Hepatocyte (in vitro differentiated cells): Measurements from ENCODE around the gene DPCD. TPM values are rescaled to one million over a fixed set of nuclear protein-coding genes. Genes with fewer than 3 reads are reported as not detected.

Source experiments
- DNase-seq: peaks from one replicate; pipeline ENCODE4 v3.0.0-alpha.2; 2016; ENCODE audit warnings: low spot score
- H2AFZ ChIP-seq: fragments of 200-600 bp; sonication (generic); 2 replicates; pipeline ENCODE4 v1.6.0; 2016; ENCODE audit warnings: antibody characterized with exemption, mild to moderate bottlenecking
- H3K27ac ChIP-seq: fragments of 200-600 bp; sonication (generic); 2 replicates; pipeline ENCODE4 v1.5.1; 2016; ENCODE audit warnings: mild to moderate bottlenecking
- H3K27me3 ChIP-seq: fragments of 200-600 bp; sonication (generic); 2 replicates; pipeline ENCODE4 v1.6.1; 2016
- H3K36me3 ChIP-seq: fragments of 200-600 bp; sonication (generic); replicated peaks from 2 replicates; pipeline ENCODE4 v1.5.1; 2016; ENCODE audit warnings: low read depth; ENCODE audit not compliant: insufficient read depth
- H3K4me1 ChIP-seq: fragments of 200-600 bp; sonication (generic); 2 replicates; pipeline ENCODE4 v1.5.1; 2016; ENCODE audit warnings: mild to moderate bottlenecking, moderate library complexity; ENCODE audit not compliant: insufficient read depth
- H3K4me2 ChIP-seq: fragments of 200-600 bp; sonication (generic); 2 replicates; pipeline ENCODE4 v1.6.0; 2016
- H3K4me3 ChIP-seq: fragments of 200-600 bp; sonication (generic); 2 replicates; pipeline ENCODE4 v1.5.1; 2016; ENCODE audit warnings: mild to moderate bottlenecking
- H3K79me2 ChIP-seq: fragments of 200-600 bp; sonication (generic); 2 replicates; pipeline ENCODE4 v1.6.0; 2017; ENCODE audit warnings: mild to moderate bottlenecking
- H3K9me2 ChIP-seq: fragments of 200-600 bp; sonication (generic); replicated peaks from 2 replicates; pipeline ENCODE4 v1.6.0; 2017; ENCODE audit warnings: mild to moderate bottlenecking; ENCODE audit not compliant: insufficient read depth
- H3K9me3 ChIP-seq: fragments of 200-600 bp; sonication (generic); 2 replicates; pipeline ENCODE4 v1.5.1; 2016; ENCODE audit warnings: low read depth, mild to moderate bottlenecking
- H4K20me1 ChIP-seq: fragments of 200-600 bp; sonication (generic); 2 replicates; pipeline ENCODE4 v1.6.0; 2016; ENCODE audit warnings: mild to moderate bottlenecking; ENCODE audit not compliant: insufficient read depth, poor library complexity, severe bottlenecking
- EZH2 ChIP-seq: fragments of 200-600 bp; sonication (generic); IDR thresholded peaks from 2 replicates; pipeline ENCODE4 v1.6.1; 2016; ENCODE audit warnings: antibody characterized with exemption, mild to moderate bottlenecking, borderline replicate concordance
- EZH2phosphoT487 ChIP-seq: fragments of 200-600 bp; sonication (generic); IDR thresholded peaks from one replicate; pipeline ENCODE4 v1.6.1; 2018; ENCODE audit warnings: antibody characterized with exemption, mild to moderate bottlenecking, low read depth, moderate library complexity; ENCODE audit not compliant: unreplicated experiment, severe bottlenecking
- WGBS: methylation state at CpG from one replicate; pipeline ENCODE4 v1.1.6; 2016; ENCODE audit warnings: low lambda C conversion rate; ENCODE audit errors: missing lambda C conversion rate; 5-methylcytosine and 5-hydroxymethylcytosine counted together
- polyA plus RNA-seq: library from polyadenylated mRNA; unstranded; fragments of >200 nt; fragmentation: Nextera tagmentation; extraction: Ambion mirVana; gene quantifications from 2 replicates; pipeline ENCODE4 v1.2.1, GENCODE V29; 2016
- total RNA-seq: library from RNA; depleted of rRNA; stranded (reverse); fragments of >200 nt; gene quantifications from 2 replicates; pipeline ENCODE4 v1.2.3, GENCODE V29; 2014
- TF ChIP-seq, protein P1 (sequence below): fragments of 200-600 bp; sonication (generic); IDR thresholded peaks from 2 replicates; pipeline ENCODE4 v1.5.1; 2016; ENCODE audit warnings: antibody characterized with exemption, mild to moderate bottlenecking; ENCODE audit not compliant: poor library complexity

DPCD gene
- total and polyA plus RNA-seq, 2 experiments from 2014 or later: 24.8 to 26.5 TPM

DNA sequence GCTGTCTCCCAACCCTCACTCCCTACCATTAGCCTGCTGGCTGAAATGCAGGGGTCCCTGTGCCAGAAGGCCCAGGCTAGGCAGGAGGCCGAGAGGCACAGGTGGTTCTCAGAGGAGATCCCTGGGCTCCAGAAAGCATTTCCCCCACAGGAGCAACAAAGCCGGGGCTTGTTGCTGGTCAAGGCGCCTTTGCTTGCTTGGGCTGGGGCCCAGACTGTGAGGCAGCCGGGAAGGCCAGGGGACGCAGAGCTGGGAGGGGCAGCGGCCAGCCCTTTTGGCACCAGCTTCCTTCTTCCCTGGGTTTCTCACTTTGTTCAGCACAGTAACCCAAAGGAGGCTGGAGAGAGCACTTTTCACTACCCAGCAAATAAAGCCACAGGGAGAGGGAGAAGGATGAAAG is 58.2 kb downstream of the DPCD start:
- no peaks in the 10 kb centered on the region for H3K9me2 ChIP-seq
- no peak for DNase-seq
- 97% methylated on average over 6 of the region's 6 CpGs for WGBS
- no peaks in the 10 kb centered on the region for H3K4me1 ChIP-seq
- H3K4me2 ChIP-seq: no peak overlapping the region
- H4K20me1 ChIP-seq: no peaks in the 10 kb centered on the region
- no peaks in the 10 kb centered on the region for H3K9me3 ChIP-seq
- no peaks in the 10 kb centered on the region for H3K27me3 ChIP-seq
- H3K79me2 ChIP-seq: no peaks in the 10 kb centered on the region
- H2AFZ ChIP-seq: no peak overlapping the region
- no peaks in the 10 kb centered on the region for H3K36me3 ChIP-seq
- H3K27ac ChIP-seq: no peak overlapping the region
- TF ChIP-seq EZH2 (no peak), EZH2phosphoT487 (no peak)
- TF ChIP-seq, protein P1, sequence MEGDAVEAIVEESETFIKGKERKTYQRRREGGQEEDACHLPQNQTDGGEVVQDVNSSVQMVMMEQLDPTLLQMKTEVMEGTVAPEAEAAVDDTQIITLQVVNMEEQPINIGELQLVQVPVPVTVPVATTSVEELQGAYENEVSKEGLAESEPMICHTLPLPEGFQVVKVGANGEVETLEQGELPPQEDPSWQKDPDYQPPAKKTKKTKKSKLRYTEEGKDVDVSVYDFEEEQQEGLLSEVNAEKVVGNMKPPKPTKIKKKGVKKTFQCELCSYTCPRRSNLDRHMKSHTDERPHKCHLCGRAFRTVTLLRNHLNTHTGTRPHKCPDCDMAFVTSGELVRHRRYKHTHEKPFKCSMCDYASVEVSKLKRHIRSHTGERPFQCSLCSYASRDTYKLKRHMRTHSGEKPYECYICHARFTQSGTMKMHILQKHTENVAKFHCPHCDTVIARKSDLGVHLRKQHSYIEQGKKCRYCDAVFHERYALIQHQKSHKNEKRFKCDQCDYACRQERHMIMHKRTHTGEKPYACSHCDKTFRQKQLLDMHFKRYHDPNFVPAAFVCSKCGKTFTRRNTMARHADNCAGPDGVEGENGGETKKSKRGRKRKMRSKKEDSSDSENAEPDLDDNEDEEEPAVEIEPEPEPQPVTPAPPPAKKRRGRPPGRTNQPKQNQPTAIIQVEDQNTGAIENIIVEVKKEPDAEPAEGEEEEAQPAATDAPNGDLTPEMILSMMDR: no peak
- no peak overlapping the region for H3K4me3 ChIP-seq

DNA sequence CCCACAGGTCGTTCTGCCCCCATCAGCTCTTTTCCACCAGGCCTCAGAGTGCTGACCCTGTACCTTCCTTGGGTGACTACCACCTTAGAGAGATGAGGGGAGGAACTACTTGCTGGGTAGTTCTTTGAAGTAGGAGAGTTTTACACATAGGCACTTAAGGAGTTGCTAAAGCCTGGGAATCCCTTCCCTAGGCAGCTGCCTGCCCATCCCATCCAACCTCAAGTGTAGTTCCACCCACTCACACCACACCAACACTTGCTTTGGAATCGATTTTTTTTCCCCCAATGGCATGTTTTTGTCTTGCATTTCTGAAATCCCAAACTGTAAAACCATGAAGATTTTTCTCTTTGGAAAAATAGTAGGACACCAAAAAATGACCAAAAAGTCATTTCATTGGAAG is 59.1 kb downstream of the DPCD start:
- 96% methylated on average over 2 of the region's 2 CpGs for WGBS
- Histone ChIP-seq H3K27ac (no peak overlapping the region), H4K20me1 (no peaks in the 10 kb centered on the region), H3K4me2 (no peak overlapping the region), H3K9me2 (no peaks in the 10 kb centered on the region), H3K27me3 (no peaks in the 10 kb centered on the region), H3K9me3 (no peaks in the 10 kb centered on the region), H3K79me2 (no peaks in the 10 kb centered on the region), H3K4me1 (no peaks in the 10 kb centered on the region), H3K36me3 (no peaks in the 10 kb centered on the region), H3K4me3 (no peak overlapping the region), H2AFZ (no peak overlapping the region)
- no peak for DNase-seq
- TF ChIP-seq, protein P1: no peak
- TF ChIP-seq EZH2phosphoT487 (no peak), EZH2 (no peak)

DNA sequence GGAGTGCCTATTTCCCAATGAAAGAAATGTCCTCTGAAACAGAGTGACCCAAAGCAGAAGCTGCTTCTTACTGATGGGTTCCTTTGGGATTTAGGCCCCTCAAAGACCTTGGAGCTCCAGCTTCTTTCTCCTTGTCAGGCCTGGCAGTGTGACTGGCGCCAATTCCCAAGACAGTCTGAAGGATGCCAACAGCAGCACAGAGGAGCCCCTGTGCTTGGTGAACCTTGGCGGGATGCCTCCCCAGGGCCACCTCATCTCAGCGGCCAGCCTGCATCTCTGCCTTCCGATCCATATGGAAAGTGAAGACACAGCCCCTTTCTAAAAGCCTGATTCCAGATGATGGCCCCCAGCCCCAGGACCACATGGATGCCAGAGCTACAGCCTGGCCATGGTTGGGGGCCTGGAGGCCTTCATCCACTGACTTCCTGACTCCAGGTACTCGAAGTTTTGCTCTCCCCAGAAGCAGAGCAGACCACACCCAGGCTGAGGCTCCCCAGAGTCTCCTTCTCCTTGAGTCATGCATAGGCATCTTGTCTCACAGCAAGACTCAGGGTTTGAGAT is 61.5 kb downstream of the DPCD start:
- TF ChIP-seq EZH2: no peak
- TF ChIP-seq, protein P1: no peak
- no peak for TF ChIP-seq EZH2phosphoT487
- Histone ChIP-seq H3K4me1 (no peaks in the 10 kb centered on the region), H3K9me2 (no peaks in the 10 kb centered on the region), H3K36me3 (no peaks in the 10 kb centered on the region), H4K20me1 (no peaks in the 10 kb centered on the region), H3K4me3 (no peak overlapping the region), H3K27me3 (no peaks in the 10 kb centered on the region), H3K79me2 (no peaks in the 10 kb centered on the region), H3K4me2 (no peak overlapping the region), H3K27ac (no peak overlapping the region), H3K9me3 (no peaks in the 10 kb centered on the region), H2AFZ (no peak overlapping the region)
- WGBS: 94% methylated on average over 5 of the region's 5 CpGs
- DNase-seq: no peak

DNA sequence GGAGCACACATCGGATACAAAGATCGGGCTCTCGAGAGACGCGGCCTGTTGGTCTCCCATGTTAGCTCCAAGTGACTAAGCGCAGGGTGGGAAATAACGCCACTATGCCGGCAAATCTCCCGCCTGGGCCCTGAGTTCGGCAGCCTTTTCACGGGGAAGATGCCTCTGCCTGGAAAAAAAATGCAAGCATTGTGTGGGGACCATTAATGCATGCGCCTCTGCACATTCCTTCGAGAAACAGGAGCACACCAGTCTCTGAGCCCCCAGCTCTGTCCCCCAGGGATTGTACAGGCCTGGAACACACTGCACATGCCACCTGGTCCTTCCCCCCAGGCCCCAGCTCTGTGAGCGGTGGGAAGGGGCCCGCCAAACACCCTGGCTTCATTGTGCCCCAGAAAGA is 62.7 kb downstream of the DPCD start:
- H3K27me3 ChIP-seq: no peaks in the 10 kb centered on the region
- no peak overlapping the region for H2AFZ ChIP-seq
- WGBS: 97% methylated on average over 15 of the region's 15 CpGs
- no peaks in the 10 kb centered on the region for H4K20me1 ChIP-seq
- H3K4me3 ChIP-seq: no peak overlapping the region
- H3K4me2 ChIP-seq: no peak overlapping the region
- H3K4me1 ChIP-seq: no peaks in the 10 kb centered on the region
- TF ChIP-seq EZH2 (no peak), EZH2phosphoT487 (no peak)
- TF ChIP-seq, protein P1: no peak
- no peaks in the 10 kb centered on the region for H3K9me3 ChIP-seq
- H3K9me2 ChIP-seq: no peaks in the 10 kb centered on the region
- no peak overlapping the region for H3K27ac ChIP-seq
- H3K36me3 ChIP-seq: no peaks in the 10 kb centered on the region
- no peak for DNase-seq
- H3K79me2 ChIP-seq: no peaks in the 10 kb centered on the region
